ENCODE results near the gene EFNA5. TPM values are rescaled to one million over a fixed set of nuclear protein-coding genes. Genes with fewer than 3 reads are reported as not detected.

The EFNA5 gene
- total RNA-seq, 1 experiment from 2014 or later = 216 TPM

DNA sequence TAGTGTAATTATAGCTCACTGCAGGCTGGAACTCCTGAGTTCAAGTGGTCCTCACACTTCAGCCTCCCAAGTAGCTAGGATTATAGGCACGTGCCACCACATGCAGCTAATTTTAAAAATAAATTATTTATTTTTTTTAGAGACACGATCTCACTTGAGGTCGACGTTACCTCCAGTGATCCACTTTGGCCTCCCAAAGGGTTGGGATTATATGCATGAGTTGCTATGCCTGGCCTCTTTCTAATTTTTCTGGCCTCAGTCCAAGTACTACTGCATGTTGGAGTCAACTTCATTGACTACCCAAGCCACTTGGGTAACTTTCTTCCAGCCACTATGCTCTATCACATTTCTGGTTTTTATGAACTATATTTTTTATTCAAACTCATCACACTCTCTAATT is 148.3 kb downstream of the EFNA5 start:
- CTCF ChIA-PET = no interaction called here
- H3K36me3 Mint-ChIP-seq (ENCODE audit: insufficient read depth, unreplicated experiment) = peaks cover 23% of the 10 kb centered on the region
- intact Hi-C loops (cut with micrococcal nuclease; ENCODE audit: unreplicated experiment) = loop anchor here (5.0 kb wide), 1 partner anchor 50 kb away; no protein-coding TSS in a partner anchor
- peaks cover 85% of the 10 kb centered on the region for H3K4me1 Mint-ChIP-seq (ENCODE audit: low read depth, unreplicated experiment)
- no peaks in the 10 kb centered on the region for H3K27me3 Mint-ChIP-seq (ENCODE audit: unreplicated experiment)
- no TSS peak for BruUV-seq (replicated peaks)
- DNase-seq = no peak
- no peaks in the 10 kb centered on the region for H3K9me3 Mint-ChIP-seq (ENCODE audit: low read depth, unreplicated experiment)
- no peak overlapping the region for H3K4me3 Mint-ChIP-seq (ENCODE audit: low read depth, unreplicated experiment)
- H3K27ac Mint-ChIP-seq (ENCODE audit: unreplicated experiment) = peak overlapping the region; percentile 41
- TF ChIP-seq, protein P1, sequence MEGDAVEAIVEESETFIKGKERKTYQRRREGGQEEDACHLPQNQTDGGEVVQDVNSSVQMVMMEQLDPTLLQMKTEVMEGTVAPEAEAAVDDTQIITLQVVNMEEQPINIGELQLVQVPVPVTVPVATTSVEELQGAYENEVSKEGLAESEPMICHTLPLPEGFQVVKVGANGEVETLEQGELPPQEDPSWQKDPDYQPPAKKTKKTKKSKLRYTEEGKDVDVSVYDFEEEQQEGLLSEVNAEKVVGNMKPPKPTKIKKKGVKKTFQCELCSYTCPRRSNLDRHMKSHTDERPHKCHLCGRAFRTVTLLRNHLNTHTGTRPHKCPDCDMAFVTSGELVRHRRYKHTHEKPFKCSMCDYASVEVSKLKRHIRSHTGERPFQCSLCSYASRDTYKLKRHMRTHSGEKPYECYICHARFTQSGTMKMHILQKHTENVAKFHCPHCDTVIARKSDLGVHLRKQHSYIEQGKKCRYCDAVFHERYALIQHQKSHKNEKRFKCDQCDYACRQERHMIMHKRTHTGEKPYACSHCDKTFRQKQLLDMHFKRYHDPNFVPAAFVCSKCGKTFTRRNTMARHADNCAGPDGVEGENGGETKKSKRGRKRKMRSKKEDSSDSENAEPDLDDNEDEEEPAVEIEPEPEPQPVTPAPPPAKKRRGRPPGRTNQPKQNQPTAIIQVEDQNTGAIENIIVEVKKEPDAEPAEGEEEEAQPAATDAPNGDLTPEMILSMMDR (IDR thresholded peaks at IDR 0.05; ENCODE audit: unreplicated experiment) = no peak

DNA sequence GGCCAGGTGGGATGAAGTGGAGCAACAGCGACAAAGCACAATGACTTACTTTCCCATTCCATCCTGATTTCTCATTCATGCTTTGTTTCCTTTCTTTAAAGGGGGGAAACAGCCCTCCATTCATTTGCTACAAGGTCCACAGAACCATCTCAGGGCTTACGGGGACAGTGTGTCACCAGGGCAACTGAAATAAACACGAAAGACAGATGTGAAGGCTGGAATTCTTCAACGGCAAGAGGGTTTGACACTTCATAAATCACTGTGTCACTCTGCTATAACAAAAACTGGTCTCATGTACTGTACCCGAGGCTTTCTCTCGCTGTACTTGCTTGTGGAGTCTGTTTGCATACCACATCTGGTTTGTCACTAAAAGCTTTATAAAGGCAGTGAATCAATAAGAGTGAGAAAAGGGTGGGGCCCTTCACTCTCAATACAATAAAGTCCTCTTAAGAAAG is 150.8 kb downstream of the EFNA5 start:
- no TSS peak for BruUV-seq (replicated peaks)
- intact Hi-C loops (cut with micrococcal nuclease; ENCODE audit: unreplicated experiment) = loop anchor here (5.0 kb wide), 2 partner anchors 43 to 52 kb away; no protein-coding TSS in a partner anchor
- Mint-ChIP-seq H3K9me3 (ENCODE audit: low read depth, unreplicated experiment) (no peaks in the 10 kb centered on the region), H3K27ac (ENCODE audit: unreplicated experiment) (peak overlapping the region; percentile 85), H3K4me3 (ENCODE audit: low read depth, unreplicated experiment) (peak overlapping the region; percentile 60), H3K27me3 (ENCODE audit: unreplicated experiment) (no peaks in the 10 kb centered on the region), H3K36me3 (ENCODE audit: insufficient read depth, unreplicated experiment) (peaks cover 32% of the 10 kb centered on the region), H3K4me1 (ENCODE audit: low read depth, unreplicated experiment) (peaks cover 87% of the 10 kb centered on the region)
- CTCF ChIA-PET = interaction anchor here (0.6 to 1.6 kb wide), 5 partner anchors 14 to 133 kb away, joined by 3 to 4 read pairs (median 3); no protein-coding TSS in a partner anchor
- peak; percentile 55 for DNase-seq
- TF ChIP-seq, protein P1 (IDR thresholded peaks at IDR 0.05; ENCODE audit: unreplicated experiment) = no peak

DNA sequence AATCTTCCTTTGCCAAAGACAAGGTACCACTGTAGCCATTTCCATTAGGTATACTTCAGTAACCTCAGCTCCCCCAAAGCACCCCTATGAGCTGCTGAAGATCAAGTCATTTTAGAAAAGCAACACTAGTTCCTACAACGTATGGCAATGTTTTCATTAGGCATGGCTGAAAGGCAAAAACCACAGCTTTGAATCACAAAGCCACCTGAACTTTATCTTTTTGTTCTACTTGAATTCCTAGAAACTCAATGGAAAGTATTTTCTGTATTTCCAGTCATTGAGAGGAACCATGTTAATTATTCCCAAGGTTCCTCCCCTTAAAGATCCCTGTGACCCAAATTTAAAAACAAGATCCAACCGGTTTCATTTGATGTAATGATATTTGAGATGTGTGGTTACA is 152.1 kb downstream of the EFNA5 start:
- intact Hi-C loops (cut with micrococcal nuclease; ENCODE audit: unreplicated experiment) = loop anchor here (5.0 kb wide), 1 partner anchor 41 kb away; no protein-coding TSS in a partner anchor
- TF ChIP-seq, protein P1 (IDR thresholded peaks at IDR 0.05; ENCODE audit: unreplicated experiment) = no peak
- peaks cover 37% of the 10 kb centered on the region for H3K36me3 Mint-ChIP-seq (ENCODE audit: insufficient read depth, unreplicated experiment)
- peaks cover 89% of the 10 kb centered on the region for H3K4me1 Mint-ChIP-seq (ENCODE audit: low read depth, unreplicated experiment)
- no peaks in the 10 kb centered on the region for H3K9me3 Mint-ChIP-seq (ENCODE audit: low read depth, unreplicated experiment)
- H3K27me3 Mint-ChIP-seq (ENCODE audit: unreplicated experiment) = no peaks in the 10 kb centered on the region
- H3K27ac Mint-ChIP-seq (ENCODE audit: unreplicated experiment) = peak overlapping the region; percentile 85
- CTCF ChIA-PET = interaction anchor here (0.7 to 1.6 kb wide), 3 partner anchors 14 to 49 kb away, joined by 3 to 5 read pairs (median 4); no protein-coding TSS in a partner anchor
- DNase-seq = no peak
- peak overlapping the region; percentile 60 for H3K4me3 Mint-ChIP-seq (ENCODE audit: low read depth, unreplicated experiment)
- BruUV-seq (replicated peaks) = no TSS peak

DNA sequence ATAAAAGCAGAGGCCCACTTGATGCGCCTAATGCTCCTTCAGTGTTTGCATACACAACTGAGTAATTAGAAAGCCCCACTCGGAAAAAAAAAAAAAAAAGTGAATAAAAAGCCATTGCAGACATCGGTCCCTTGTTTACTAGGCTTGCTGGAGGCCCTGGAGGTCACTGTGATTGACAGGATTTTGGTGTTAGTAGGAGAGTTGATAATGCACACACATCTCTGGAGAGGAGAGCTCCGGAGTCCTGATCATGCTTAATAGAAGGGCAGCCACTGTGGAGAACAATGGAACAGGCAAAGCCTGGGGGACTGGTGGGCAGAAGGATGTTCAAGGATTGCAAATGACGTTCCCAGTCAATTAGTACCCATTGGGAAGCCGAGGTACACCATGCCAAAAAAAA is 152.5 kb downstream of the EFNA5 start:
- CTCF ChIA-PET = interaction anchor here (0.7 to 1.6 kb wide), 3 partner anchors 14 to 49 kb away, joined by 3 to 5 read pairs (median 4); no protein-coding TSS in a partner anchor
- Mint-ChIP-seq H3K27me3 (ENCODE audit: unreplicated experiment) (no peaks in the 10 kb centered on the region), H3K4me1 (ENCODE audit: low read depth, unreplicated experiment) (peaks cover 89% of the 10 kb centered on the region), H3K27ac (ENCODE audit: unreplicated experiment) (peak overlapping the region; percentile 85), H3K9me3 (ENCODE audit: low read depth, unreplicated experiment) (no peaks in the 10 kb centered on the region), H3K4me3 (ENCODE audit: low read depth, unreplicated experiment) (no peak overlapping the region), H3K36me3 (ENCODE audit: insufficient read depth, unreplicated experiment) (peaks cover 41% of the 10 kb centered on the region)
- TF ChIP-seq, protein P1 (IDR thresholded peaks at IDR 0.05; ENCODE audit: unreplicated experiment) = no peak
- intact Hi-C loops (cut with micrococcal nuclease; ENCODE audit: unreplicated experiment) = loop anchor here (5.0 kb wide), 1 partner anchor 41 kb away; no protein-coding TSS in a partner anchor
- no peak for DNase-seq
- BruUV-seq (replicated peaks) = no TSS peak

Measured in Calu3 (cell line).